Kidney epithelial cell (primary cell): ENCODE results near the gene NCKAP5. TPM values are rescaled to one million over a fixed set of nuclear protein-coding genes. Genes with fewer than 3 reads are reported as not detected.

ENCODE experiments used
- DNase-seq: peaks from one replicate; pipeline ENCODE4 v3.0.0-alpha.2; 2010; ENCODE audit warnings: low read depth
- H3K27me3 ChIP-seq: 2 replicates; pipeline ENCODE4 v1.6.0; 2011; ENCODE audit warnings: low read length; ENCODE audit not compliant: control insufficient read depth, insufficient read depth
- H3K36me3 ChIP-seq: 2 replicates; pipeline ENCODE4 v1.5.1; 2011; ENCODE audit warnings: low read length; ENCODE audit not compliant: control insufficient read depth, insufficient read depth
- H3K4me3 ChIP-seq: 2 replicates; pipeline ENCODE4 v1.5.1; 2011; ENCODE audit warnings: low read depth, mild to moderate bottlenecking, control low read depth, low read length
- CTCF ChIP-seq: IDR thresholded peaks from 2 replicates; pipeline ENCODE4 v1.5.1; 2011; ENCODE audit warnings: mild to moderate bottlenecking, moderate library complexity, low read length, control low read depth, inconsistent platforms; ENCODE audit not compliant: insufficient read depth, poor library complexity, severe bottlenecking
- total RNA-seq: library from RNA; depleted of rRNA; stranded (reverse); fragments of >200 nt; gene quantifications from 2 replicates; pipeline ENCODE4 v1.2.3, GENCODE V29; 2015

Gene NCKAP5
- total RNA-seq, 1 donor from 2014 or later, result 0.33 TPM

GRCh38 chr2:133599211-133599803, 31.0 kb upstream of the NCKAP5 start:
- H3K36me3 ChIP-seq, result no peaks in the 10 kb centered on the region
- no peak for TF ChIP-seq CTCF
- no peaks in the 10 kb centered on the region for H3K27me3 ChIP-seq
- DNase-seq, result no peak
- no peak overlapping the region for H3K4me3 ChIP-seq

- no peaks in the 10 kb centered on the region for H3K36me3 ChIP-seq
- DNase-seq, result no peak
- H3K27me3 ChIP-seq, result no peaks in the 10 kb centered on the region
- no peak overlapping the region for H3K4me3 ChIP-seq
- TF ChIP-seq CTCF, result no peak
Measured at GRCh38 chr2:133598769-133599168, 30.5 kb upstream of the NCKAP5 start.

DNA sequence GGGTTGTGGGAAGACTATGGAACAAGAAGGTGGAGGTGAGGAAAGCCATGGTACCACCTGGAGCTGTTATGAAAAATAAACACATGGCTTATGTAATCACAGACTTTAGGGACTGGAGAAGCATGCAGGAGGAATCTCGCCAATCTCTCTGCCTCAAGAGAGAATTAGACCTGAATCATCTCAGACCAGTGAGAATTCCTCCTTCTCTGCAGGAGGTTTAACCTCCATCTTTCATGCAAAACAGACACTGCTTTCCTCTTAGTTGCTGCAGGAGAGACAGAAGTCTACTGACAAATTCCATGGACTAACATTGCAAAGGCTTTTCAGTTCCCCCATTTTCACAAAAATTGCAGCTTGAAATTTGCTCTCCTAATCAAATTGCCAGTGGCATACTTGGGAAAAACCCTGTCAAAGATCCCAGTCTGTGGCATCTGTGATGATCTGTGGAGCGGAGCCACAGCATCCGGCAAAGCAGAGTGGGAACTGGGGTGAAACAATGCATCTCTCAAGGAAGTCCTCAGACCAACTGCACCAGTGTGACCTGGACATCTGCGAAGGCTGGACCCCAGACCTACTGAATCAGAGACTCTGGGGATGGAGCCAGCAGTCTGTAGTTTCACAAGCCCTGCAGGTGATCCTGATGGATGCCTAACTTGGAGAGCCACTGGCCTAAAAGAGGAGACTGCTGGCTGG, 28.6 kb upstream of the NCKAP5 start:
- DNase-seq, result no peak
- TF ChIP-seq CTCF, result no peak
- H3K36me3 ChIP-seq, result no peaks in the 10 kb centered on the region
- H3K27me3 ChIP-seq, result no peaks in the 10 kb centered on the region
- no peak overlapping the region for H3K4me3 ChIP-seq

- no peak for TF ChIP-seq CTCF
- Histone ChIP-seq H3K4me3 (no peak overlapping the region), H3K36me3 (peaks cover 1% of the 10 kb centered on the region), H3K27me3 (no peaks in the 10 kb centered on the region)
- DNase-seq, result no peak
Measured at GRCh38 chr2:133591164-133591563, 22.9 kb upstream of the NCKAP5 start.

GRCh38 chr2:133589456-133589855, 21.2 kb upstream of the NCKAP5 start:
- Histone ChIP-seq H3K4me3 (no peak overlapping the region), H3K36me3 (peaks cover 1% of the 10 kb centered on the region), H3K27me3 (no peaks in the 10 kb centered on the region)
- no peak for DNase-seq
- no peak for TF ChIP-seq CTCF

DNA sequence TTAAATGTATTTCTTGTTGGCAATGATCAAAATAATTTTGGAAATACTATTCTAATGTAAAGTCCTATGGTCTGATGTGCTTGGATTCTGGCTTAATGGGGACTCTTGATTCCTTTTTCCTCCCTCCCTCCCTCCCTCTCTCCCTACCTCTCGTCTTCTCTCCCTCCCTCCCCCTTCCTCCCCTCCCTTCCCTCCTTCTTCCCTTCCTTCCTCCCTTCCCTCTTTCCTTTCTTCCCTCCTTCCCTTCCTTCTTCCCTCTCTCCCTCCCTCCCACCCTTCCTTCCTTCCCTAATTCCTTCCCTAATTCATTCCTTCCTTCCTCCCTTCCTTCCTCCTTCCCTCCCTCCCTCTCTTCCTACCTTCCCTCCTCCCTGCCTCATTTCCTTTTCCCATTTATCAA, 19.9 kb upstream of the NCKAP5 start:
- Histone ChIP-seq H3K4me3 (no peak overlapping the region), H3K27me3 (no peaks in the 10 kb centered on the region), H3K36me3 (peaks cover 1% of the 10 kb centered on the region)
- TF ChIP-seq CTCF, result no peak
- DNase-seq, result no peak
